Gastroesophageal sphincter (tissue), 3 donors: Measurements from ENCODE around the gene BABAM2.

ENCODE experiments used
- POLR2AphosphoS5 ChIP-seq: sonication (generic); formaldehyde crosslinking; IDR thresholded peaks from one replicate; pipeline ENCODE4 v1.6.1; 2017; ENCODE audit warnings: antibody characterized with exemption
- TF ChIP-seq, protein P1 (sequence below), 4 experiments: fragments of 200-600 bp in 2 of 4; fragments of 450-650 bp in 2 of 4; sonication (generic) in 1 of 4; IDR thresholded peaks; one replicate each; pipeline ENCODE4 v1.5.1; 2017 to 2019; ENCODE audit warnings: antibody characterized with exemption in 4 of 4, mild to moderate bottlenecking in 2 of 4, moderate library complexity in 2 of 4

DNA sequence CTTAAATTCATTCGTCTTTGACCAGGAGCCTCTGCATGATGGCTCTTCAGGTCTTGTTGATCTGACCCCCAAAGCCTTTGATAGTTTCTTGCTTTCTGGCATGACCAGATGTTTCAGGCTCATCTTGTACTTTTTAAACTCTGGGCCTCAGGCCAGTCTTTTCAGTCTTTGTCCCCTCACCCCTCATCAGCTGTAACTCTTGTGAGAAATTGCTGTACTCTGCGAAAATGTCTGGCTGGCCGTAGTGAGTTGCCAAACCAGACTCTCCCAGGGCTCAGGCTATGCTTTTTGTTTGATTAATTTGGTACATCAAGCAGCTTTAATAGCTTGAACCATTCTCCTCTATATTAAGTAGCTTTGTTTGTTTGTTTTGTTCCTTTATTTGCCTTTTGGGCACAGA, 75.9 kb downstream of the BABAM2 start:
- TF ChIP-seq, protein P1, sequence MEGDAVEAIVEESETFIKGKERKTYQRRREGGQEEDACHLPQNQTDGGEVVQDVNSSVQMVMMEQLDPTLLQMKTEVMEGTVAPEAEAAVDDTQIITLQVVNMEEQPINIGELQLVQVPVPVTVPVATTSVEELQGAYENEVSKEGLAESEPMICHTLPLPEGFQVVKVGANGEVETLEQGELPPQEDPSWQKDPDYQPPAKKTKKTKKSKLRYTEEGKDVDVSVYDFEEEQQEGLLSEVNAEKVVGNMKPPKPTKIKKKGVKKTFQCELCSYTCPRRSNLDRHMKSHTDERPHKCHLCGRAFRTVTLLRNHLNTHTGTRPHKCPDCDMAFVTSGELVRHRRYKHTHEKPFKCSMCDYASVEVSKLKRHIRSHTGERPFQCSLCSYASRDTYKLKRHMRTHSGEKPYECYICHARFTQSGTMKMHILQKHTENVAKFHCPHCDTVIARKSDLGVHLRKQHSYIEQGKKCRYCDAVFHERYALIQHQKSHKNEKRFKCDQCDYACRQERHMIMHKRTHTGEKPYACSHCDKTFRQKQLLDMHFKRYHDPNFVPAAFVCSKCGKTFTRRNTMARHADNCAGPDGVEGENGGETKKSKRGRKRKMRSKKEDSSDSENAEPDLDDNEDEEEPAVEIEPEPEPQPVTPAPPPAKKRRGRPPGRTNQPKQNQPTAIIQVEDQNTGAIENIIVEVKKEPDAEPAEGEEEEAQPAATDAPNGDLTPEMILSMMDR (IDR thresholded peaks at IDR 0.05) = no peak
- TF ChIP-seq POLR2AphosphoS5 = no peak
